Placental pericyte (primary cell): ENCODE measurements around the gene SPAM1. TPM values are rescaled to one million over a fixed set of nuclear protein-coding genes. Genes with fewer than 3 reads are reported as not detected.

Source experiments
- total RNA-seq: library from RNA; depleted of rRNA; stranded (reverse); fragments of >200 nt; gene quantifications from 2 replicates; pipeline ENCODE4 v1.2.3, GENCODE V29; 2012

Gene SPAM1, protein sequence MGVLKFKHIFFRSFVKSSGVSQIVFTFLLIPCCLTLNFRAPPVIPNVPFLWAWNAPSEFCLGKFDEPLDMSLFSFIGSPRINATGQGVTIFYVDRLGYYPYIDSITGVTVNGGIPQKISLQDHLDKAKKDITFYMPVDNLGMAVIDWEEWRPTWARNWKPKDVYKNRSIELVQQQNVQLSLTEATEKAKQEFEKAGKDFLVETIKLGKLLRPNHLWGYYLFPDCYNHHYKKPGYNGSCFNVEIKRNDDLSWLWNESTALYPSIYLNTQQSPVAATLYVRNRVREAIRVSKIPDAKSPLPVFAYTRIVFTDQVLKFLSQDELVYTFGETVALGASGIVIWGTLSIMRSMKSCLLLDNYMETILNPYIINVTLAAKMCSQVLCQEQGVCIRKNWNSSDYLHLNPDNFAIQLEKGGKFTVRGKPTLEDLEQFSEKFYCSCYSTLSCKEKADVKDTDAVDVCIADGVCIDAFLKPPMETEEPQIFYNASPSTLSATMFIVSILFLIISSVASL
- not detected in 2 replicates for total RNA-seq

DNA sequence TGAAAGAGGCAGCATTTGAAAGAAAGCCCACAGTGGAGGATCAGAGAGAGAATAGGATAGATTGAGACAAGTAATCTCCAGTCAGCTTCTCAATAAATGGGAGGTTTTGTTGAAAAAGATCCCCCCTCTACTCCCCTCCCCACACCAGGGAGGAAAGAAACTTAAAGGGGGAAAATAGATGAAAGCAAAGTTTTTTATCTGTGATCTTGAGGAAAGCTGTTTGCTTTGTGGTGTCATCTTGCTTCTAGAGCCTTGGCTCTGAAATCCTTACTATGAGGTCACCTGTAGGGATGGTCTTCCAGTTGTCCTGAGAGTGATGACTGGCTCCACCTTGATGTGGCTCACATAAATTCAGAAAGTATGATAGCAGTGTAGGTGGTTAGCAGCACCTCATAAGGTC, at the start of gene SPAM1:
SPAM1 (plus strand) TSS at position 301 of the 400 bp plus-strand sequence. CDS start 28,330 bp downstream, outside the sequence.

Other genes with a start within 250 kb of the SPAM1 start
- gene WASL, start 176.2 kb upstream of the SPAM1 start, total RNA-seq: 15.8 and 20.5 TPM in 2 replicates
- 0.72 and 1.3 TPM in 2 replicates for gene HYAL4, start 80.1 kb upstream of the SPAM1 start, total RNA-seq
- not detected in 2 replicates for gene TMEM229A, start 107.8 kb downstream of the SPAM1 start, total RNA-seq